ENCODE data around the gene CABLES1. TPM values are rescaled to one million over a fixed set of nuclear protein-coding genes. Genes with fewer than 3 reads are reported as not detected.

CABLES1 gene
- total RNA-seq, 1 donor from 2014 or later = 17.0 TPM

GRCh38 chr18:23113576-23113975 lies 21.7 kb upstream of the CABLES1 start:
- DNase-seq (ENCODE audit: low read depth, low spot score) = no peak

GRCh38 chr18:23114171-23114881 lies 21.0 kb upstream of the CABLES1 start:
- DNase-seq (ENCODE audit: low read depth, low spot score) = no peak

- DNase-seq (ENCODE audit: low read depth, low spot score) = no peak
Measured at GRCh38 chr18:23114911-23115310, 20.4 kb upstream of the CABLES1 start.

- peak; percentile 77 for DNase-seq (ENCODE audit: low read depth, low spot score)
Measured at GRCh38 chr18:23115683-23116096, 19.6 kb upstream of the CABLES1 start.

GRCh38 chr18:23121133-23121532 lies 14.2 kb upstream of the CABLES1 start:
- no peak for DNase-seq (ENCODE audit: low read depth, low spot score)

- no peak for DNase-seq (ENCODE audit: low read depth, low spot score)
Measured at GRCh38 chr18:23122334-23123229, 12.7 kb upstream of the CABLES1 start.

GRCh38 chr18:23126376-23127056 lies 8.8 kb upstream of the CABLES1 start:
- no peak for DNase-seq (ENCODE audit: low read depth, low spot score)

- no peak for DNase-seq (ENCODE audit: low read depth, low spot score)
Measured at GRCh38 chr18:23127090-23127489, 8.2 kb upstream of the CABLES1 start.

- no peak for DNase-seq (ENCODE audit: low read depth, low spot score)
Measured at GRCh38 chr18:23129355-23130002, 5.8 kb upstream of the CABLES1 start.

- peak; percentile 47 for DNase-seq (ENCODE audit: low read depth, low spot score)
Measured at GRCh38 chr18:23131693-23132319, 3.5 kb upstream of the CABLES1 start.

- no peak for DNase-seq (ENCODE audit: low read depth, low spot score)
Measured at GRCh38 chr18:23133860-23134779, 1.2 kb upstream of the CABLES1 start.

- no peak for DNase-seq (ENCODE audit: low read depth, low spot score)
Measured at GRCh38 chr18:23135550-23136325, 453 bp downstream of the CABLES1 start.

- no peak for DNase-seq (ENCODE audit: low read depth, low spot score)
Measured at GRCh38 chr18:23136326-23137096, 1.2 kb downstream of the CABLES1 start.

GRCh38 chr18:23137097-23137635 lies 1.9 kb downstream of the CABLES1 start:
- DNase-seq (ENCODE audit: low read depth, low spot score) = no peak

GRCh38 chr18:23137788-23138216 lies 2.5 kb downstream of the CABLES1 start:
- no peak for DNase-seq (ENCODE audit: low read depth, low spot score)

- no peak for DNase-seq (ENCODE audit: low read depth, low spot score)
Measured at GRCh38 chr18:23138471-23138870, 3.2 kb downstream of the CABLES1 start.

- no peak for DNase-seq (ENCODE audit: low read depth, low spot score)
Measured at GRCh38 chr18:23141104-23141999, 6.1 kb downstream of the CABLES1 start.

All from pulmonary artery endothelial cell (primary cell).